Renal pelvis (tissue), 4 donors: ENCODE measurements around the gene IL1RAPL1. TPM values are rescaled to one million over a fixed set of nuclear protein-coding genes. Genes with fewer than 3 reads are reported as not detected.
"Not testable (repeated sequence)": the region's sequence is repeated elsewhere in the genome, so short reads cannot be mapped to it uniquely, and the experiment has no call there.

Source experiments
- DNase-seq: peaks from one replicate; pipeline ENCODE4 v3.0.0-alpha.2; 2013
- polyA plus RNA-seq, 3 donors: library from polyadenylated mRNA; unstranded; fragments of 120-200 nt; gene quantifications; one replicate each; pipeline ENCODE4 v1.2.1, GENCODE V29; 2013; ENCODE audit not compliant: insufficient read length in 3 of 3

IL1RAPL1 gene
- polyA plus RNA-seq, 3 donors: 2.0 to 2.4 (median 2.3) TPM

DNA sequence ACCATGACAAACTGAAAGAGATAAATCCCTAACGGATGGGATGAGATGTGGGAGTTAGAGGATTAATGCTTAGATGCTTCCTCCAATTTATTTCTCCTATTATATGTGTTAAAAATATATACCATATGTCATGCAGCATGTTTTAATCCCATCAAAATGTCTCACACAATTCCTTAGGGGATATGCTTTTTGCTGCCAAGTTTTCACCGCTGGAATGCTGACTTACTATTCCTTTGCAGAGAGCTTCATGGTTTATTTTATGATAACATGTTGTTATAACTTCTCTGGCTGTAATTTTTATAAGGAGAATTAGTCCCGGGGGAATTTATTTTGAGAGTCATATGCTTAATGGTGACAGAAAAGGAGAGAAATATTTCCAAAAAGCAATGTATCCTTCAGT is 670.3 kb downstream of the IL1RAPL1 start:
- peak; percentile 40 for DNase-seq

DNA sequence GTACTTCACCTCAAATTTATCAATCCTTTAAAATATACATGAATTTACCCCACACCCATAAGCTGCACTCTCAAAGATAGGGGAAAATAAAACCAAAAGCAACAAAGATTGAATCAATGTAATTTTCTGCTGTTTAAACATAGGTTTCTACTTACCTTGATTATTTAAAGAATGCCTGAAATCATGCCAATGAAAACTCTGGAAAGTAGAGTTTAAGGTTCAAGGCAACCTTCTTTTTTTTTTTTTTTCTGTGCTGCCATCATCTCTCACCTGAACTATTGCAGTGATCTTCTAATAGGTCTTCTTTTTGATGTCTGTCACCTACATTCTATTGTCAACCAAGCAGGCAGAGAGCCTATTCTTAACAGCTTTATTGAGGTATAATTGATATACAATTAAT is 682.1 kb downstream of the IL1RAPL1 start:
- DNase-seq: no peak

DNA sequence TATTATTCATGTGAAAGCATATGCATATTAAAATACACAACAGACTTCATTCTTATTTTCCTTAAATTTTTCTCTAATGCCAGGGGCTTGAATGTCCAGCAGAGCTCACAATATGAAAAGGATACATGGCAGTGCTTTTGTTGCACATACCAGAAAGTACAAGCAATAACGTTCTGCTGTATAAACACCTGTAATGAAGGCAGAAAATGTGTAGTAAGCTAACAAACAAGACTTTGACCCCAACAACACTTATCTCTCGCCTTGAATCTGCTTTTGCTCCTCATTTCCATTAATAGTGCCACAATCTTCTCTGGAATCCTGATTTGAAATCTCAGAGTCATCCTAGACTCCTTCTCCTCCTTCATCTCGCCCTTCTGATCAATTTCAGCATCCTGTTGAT is 687.3 kb downstream of the IL1RAPL1 start:
- DNase-seq: no peak

DNA sequence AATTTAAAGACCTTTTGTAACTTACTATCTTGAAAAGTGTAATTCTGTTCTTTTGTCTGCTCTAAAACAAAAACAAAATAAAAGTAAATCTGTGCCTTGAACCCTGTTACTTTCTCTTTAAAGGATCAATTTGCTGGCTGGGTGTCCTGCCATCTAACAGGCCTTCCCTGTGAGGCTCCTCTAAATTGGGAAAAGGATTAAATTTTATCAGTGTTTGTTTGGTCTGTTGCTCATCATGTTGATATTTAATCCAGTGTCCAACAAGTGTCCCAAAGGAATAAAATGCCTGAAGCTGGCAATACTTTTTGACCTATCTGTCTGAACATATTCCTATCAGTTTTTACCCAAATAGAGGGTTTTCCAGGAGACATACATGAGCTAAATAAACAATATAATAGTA is 688.7 kb downstream of the IL1RAPL1 start:
- no peak for DNase-seq

DNA sequence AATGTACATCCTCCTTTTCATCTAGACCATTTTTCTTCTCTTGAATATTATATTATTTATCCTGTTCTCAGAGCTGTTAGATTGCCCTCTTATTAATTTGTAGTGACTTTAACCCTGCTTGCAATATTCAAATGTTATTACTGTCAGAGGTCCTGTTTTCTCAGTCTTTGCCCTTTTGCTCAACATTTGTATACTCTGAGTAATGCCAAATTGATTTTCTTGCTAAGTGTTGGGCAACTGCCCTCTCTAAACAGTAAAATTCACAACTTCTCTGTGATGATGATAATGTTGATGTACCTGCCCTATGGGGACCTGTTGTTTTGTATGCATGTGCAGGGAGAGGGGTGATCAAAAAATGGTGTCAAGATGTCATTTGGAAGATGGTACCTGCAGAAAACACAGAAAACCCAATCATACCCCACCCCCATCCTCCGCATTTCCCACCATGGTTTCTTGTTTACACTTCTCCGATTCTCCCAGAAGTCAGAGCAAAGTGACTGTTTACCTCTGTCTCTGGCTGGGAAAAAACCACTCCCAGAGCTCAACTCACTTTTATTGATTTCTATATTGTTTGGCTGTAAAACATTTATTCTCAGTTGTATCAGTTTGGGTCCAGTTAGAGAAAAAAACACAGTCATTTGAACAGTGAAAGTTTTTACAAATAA is 694.0 kb downstream of the IL1RAPL1 start:
- DNase-seq: no peak

DNA sequence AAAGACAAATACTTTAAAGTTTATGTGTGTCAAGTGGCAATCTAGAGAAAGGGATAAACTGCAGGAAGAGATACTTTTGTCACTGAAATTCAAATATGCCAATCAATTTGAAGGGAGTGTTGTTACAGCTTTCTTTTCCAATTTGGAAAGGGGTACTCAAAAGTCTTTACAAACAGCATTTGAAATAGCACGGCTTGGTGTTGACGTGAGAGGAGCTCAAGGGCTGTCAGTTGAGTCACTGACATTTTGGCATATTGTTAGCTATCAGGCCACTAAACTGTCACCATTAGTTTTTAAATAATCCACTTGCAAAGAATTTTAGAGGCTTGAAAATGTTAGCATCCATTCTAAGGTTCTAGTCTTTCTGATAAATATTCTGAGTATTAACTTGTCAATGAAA is 698.4 kb downstream of the IL1RAPL1 start:
- DNase-seq: no peak

DNA sequence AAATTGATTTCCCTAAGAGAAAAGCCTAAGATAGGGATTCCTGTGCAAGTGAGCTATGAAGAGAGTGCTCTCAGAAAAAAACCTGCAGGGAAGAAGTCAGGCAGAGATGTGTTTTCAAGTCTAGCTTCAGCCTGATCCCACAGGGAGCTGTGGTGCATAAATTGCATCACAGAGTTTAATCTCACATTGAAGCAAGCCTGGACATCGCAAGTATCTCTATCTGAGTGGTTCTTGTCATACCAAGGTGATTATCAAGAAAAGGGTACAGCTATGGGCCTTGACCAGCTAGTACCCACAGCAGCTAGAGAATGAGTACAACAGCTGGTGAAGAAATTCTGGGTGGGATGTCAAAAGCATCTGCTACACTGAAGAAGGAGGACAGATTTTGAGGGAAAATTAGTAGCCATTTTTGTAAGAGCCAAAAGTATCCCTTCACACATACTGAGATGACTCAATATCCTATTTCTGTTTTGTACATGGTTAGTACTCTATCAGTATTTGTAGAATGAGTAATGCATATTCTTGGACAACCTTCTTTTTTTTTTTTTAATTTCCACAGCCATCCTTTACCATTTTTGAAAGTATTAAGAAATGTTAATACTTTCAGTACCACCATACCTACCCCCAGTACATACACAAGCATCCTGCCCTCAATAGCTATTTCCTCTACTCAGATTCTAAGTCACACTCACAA is 708.9 kb downstream of the IL1RAPL1 start:
- DNase-seq: no peak

DNA sequence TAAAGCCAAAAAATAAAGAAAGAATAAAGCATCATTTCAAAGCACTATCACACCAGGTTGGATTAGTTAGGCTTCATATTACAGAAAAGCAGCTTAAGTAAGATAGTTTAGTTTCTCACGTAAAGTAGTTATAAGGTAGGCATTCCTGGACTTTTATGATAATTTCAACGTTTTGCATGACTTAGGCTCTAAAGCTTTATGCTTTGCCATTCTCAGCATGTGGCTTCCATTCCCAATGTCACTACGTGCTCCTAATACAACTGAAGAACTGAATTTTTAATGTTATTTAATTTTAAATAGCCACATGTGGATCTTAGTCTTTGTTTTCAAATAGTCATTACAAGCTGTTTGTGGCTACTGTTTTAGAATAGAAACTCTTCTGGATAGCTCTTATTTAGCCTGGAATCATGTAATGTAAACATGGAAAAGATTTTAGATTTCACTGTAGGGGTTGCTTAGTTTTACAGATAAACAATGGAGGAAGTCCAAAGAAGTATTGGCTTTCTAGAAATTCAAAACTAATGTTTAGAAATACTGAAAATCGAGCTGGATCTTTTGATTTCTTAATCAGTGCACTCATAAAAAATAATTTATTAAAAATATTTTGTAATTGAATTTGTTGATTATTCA is 710.0 kb downstream of the IL1RAPL1 start:
- DNase-seq: no peak

DNA sequence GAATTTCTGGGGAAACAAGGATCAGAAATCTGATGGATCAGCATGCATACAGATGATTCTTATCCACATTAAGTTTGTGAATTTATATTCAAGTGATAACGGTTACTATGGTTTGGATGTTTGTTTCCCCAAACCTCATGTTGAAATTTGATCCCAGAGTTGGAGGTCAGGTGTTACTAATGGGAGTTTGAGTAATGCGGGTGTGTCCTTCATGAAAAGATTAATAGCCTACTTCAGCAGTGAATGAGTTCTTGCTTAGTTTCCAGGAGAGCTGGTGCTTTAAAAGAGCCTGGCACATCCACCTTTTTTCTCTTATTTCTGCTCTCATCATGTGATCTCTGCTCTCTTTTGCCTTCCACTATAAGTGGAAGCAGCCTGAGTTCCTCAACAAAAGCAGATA is 712.4 kb downstream of the IL1RAPL1 start:
- peak; percentile 12 for DNase-seq

DNA sequence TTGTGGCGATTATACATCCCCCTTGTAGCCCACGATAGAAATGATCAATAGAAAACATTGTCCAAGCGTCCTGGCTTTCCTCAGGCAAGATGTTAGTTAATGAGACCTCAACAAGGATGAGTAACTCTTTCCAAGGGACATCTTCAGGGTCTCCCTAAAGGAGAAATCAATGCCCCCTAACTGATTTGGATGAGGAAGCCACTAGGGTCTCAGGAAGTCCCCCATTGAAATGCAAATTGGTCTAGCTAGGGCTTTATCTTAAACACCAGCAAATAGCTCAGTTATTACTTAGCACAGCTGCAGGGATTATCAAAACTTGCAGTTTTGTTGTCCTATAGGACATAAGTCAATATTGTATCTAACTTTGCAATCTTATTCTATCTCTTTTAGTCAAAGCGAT is 721.5 kb downstream of the IL1RAPL1 start:
- DNase-seq: no peak

DNA sequence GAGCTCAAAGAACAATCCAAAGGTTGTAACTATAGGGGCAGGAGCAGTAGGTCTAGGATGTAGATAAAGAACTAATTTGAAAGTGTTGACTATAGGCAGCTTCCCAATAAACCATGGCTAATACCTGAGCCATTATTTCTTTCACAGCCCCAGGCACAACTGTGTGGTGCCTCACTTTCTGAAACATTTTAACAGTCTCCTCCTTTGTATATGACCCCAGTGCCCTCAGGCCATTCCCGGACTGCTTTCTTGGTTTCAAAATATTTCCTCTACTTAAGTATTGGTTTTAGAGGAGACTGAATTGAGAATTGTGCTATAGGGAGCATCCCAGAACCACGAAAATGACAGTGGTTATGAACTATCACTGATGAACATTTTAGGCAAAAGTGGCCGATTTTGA is 728.7 kb downstream of the IL1RAPL1 start:
- DNase-seq: no peak

DNA sequence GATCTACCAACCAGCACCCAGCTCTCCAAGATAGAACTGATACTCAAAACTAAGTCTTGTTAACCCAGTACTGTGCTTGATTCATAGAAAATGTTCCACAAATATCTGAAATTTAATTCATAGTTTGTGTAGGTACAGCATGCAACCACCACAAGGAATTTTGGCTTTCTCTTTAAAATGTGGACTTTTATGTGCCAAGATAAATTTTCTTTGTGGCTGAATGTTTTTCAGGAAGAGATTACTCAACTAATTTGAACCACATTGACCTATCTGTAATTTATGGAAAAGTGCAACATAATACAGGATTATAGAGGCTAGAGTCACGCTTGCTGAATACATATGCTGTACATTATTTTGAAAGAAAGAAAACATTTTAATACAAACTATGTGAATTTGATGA is 730.8 kb downstream of the IL1RAPL1 start:
- DNase-seq: no peak

DNA sequence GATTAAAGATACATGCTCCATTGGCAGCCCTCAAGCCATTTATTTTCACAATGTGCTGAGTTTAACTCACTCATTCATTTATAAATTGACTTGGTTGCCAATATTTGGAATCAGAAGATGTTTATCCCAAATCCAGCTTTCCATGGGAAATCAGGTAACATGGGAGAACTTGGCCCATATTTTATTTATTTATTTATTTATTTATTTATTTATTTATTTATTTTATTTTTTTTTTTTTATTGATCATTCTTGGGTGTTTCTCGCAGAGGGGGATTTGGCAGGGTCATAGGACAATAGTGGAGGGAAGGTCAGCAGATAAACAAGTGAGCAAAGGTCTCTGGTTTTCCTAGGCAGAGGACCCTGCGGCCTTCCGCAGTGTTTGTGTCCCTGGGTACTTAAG is 745.2 kb downstream of the IL1RAPL1 start:
- DNase-seq: not testable (repeated sequence)

DNA sequence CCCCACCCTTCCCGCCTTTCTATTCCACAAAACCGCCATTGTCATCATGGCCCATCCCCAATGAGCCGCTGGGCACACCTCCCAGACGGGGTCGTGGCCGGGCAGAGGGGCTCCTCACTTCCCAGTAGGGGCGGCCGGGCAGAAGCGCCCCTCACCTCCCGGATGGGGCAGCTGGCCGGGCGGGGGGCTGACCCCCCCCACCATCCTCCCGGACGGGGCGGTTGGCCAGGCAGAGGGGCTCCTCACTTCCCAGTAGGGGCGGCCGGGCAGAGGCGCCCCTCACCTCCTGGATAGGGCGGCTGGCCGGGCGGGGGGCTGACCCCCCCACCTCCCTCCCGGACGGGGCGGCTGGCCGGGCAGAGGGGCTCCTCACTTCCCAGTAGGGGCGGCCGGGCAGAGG is 745.8 kb downstream of the IL1RAPL1 start:
- not testable (repeated sequence) for DNase-seq

DNA sequence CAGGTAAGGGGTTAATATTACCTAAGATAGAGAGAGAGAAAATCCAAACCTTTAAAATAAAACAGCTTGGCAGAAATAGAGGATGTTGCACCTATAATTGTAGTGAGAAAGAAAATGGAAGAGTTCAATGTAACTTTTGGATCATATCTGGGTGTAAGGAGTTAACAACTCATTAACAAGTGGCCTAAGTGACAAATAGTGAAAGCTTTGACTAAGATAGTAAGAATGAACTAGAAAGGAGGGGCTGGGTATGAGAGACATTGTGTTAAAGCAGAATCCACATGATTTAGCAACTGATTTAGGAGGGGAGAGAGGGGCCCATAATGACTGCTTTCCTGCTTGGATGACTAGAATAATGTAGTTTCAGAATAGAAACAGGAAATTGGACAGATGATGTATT is 761.0 kb downstream of the IL1RAPL1 start:
- DNase-seq: no peak

DNA sequence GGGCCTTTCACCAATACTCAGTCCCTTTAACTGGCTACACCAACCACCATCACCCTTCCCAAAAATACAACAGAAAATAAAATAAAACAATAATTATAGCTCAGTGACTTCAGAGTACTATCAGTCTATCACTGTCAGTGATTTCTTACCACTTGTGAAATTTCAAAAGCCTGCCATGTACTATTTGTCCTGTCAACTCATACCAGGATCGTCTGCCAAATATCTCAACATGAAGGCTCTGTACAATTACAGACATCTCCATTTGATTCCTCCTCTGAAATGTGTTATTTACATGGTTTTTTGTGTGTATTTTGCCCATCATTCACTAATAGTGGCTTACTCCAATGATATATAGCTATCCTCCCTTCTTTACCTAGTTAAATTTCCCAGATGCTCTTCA is 772.0 kb downstream of the IL1RAPL1 start:
- no peak for DNase-seq

DNA sequence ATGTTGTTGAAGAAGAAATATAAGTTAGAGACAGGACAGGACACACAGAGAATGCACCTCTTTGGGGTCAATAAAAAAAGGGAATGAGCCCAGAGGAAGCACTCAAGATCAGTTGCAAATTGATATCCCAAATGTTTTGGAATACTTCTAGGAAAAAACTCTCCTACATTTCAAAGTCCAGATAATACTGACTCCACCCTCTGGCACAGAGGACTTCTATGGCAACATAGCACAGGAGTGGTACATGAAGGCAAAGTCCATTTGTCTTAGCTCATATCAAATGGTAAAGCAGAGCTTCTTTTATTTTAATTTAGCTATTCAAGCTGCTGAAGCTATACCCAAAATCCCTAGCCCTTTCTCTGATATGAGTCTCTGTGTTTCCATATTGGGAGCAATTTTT is 787.5 kb downstream of the IL1RAPL1 start:
- DNase-seq: not testable (repeated sequence)

DNA sequence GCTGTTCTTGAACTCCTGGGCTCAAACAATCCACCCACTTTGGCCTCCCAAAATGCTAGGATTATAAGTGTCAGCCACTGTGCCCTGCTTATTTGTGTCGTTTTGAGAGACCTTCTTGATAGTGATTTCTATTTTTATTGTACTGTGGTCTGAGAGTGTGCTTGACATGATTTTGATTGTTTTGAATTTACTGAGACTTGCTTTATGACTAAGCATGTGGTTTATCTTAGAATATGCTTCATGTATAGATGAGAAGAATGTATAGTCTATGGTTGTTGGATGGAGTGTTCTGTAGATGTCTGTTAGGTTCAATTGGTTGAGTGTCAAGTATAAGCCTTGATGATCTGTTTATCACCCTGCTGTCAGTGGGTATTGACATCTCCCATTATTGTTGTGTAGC is 789.3 kb downstream of the IL1RAPL1 start:
- no peak for DNase-seq

DNA sequence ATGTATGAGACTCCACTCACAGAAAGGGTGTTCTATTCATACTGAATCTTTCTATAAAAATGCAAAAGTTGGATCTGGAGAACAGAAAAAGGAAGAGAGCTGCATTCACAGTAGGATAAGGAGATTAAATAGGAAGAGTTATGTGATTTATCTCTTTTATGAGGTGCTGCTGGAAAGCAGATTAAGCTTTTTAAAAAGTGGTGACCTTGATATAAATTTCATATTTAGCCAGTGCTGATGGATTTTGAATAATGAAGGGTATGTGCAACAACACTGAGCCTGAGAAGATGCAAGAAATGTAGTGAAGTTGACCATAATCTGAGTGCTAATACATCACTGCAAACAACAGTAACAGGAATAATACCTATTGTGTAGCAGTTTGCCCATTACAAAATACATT is 795.6 kb downstream of the IL1RAPL1 start:
- no peak for DNase-seq

DNA sequence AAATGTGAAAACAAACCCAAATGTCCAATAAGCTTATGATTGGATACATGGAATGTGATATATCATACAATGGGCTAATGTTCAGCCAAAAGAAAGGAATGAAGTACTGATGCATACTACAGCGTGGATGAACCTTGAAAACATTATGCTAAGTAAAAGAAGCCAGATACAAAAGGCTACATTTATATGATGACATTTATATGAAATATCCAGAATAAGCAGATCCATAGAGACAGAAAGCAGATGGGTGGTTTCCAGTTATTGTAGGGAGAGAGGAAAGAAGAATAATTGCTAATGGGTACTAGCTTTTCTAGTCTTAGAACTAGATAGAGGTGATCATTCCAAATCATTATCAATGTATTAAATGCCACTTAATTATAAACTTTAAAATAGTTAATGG is 801.3 kb downstream of the IL1RAPL1 start:
- DNase-seq: no peak

DNA sequence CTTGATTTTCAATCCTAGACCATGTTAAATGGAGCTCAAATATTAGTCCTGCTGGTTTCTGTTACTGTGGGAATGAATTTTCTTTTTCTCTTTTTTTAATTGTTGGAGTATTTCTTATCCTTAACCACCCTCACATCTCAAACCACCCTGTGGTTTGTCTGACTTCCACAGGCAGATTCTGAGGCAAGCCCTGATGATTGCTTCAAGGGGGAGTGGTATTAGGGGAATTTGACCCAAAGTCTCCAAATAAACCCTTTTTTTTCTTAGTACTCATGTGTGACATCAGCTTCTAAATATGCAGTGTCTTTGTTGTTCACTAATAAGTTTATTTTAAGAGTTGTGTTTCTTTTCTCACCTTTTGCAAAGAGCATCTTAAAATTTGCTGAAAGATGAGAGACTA is 810.3 kb downstream of the IL1RAPL1 start:
- DNase-seq: no peak

DNA sequence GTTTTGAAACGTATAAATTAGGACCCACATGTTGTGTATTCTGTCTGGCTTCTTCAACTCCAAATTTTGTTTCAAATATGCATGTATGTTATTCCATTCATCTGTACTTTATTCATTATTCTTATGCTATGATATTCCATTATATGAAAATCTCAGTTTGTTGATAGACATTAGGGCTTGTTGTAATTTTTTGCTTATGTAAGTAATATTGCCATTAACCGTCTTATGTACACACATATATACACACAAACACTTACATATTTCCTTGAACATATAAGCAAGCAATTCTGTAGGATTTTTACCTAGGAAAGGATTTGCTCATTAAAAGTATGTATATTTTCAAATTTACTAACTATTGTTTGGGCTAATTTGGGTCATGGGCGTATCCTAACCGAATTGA is 820.1 kb downstream of the IL1RAPL1 start:
- no peak for DNase-seq

DNA sequence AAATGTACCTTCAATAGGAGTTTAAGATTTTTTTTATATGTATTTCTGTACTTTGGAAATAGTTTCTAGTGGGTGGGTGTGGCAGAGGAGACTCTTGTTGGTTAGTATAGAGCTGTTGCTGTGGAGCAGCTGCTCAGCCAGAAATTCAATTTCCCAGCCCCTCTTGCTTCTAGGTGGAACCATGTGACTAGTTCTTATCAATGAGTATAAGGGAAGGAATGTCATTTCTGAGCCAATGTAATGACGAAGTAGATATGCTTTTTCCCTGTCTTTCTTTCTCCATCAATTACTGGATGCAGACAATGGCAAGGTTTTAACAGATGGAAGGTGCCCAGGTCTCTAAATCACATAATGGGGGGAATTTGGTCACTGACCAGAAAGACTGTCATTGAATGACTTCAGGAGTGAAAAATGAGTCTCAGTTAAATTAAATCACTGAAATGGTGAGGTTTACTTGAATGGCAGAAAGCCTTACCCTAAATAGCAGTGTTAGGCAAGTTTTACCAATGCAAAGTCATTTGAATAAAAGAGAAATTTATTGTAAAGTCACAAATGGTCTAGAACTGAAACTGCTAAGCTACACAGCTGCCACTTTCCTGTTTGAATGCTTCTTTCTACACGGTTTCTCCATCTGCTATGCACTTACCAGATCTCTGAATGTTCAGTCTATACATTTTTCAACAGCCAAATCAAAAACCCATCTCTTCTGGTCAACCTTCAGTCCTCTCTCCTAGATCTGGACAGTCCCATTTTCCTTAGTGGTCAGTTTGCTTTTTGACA is 832.7 kb downstream of the IL1RAPL1 start:
- DNase-seq: no peak
